Measurements from ENCODE around the gene ITIH3.
A peak's percentile ranks its signal among the peaks of the same experiment; 100 is the strongest.

Gene ITIH3

GRCh38 chr3:52793702-52794611 is 639 bp upstream of the ITIH3 start:
- no peak for DNase-seq

DNA sequence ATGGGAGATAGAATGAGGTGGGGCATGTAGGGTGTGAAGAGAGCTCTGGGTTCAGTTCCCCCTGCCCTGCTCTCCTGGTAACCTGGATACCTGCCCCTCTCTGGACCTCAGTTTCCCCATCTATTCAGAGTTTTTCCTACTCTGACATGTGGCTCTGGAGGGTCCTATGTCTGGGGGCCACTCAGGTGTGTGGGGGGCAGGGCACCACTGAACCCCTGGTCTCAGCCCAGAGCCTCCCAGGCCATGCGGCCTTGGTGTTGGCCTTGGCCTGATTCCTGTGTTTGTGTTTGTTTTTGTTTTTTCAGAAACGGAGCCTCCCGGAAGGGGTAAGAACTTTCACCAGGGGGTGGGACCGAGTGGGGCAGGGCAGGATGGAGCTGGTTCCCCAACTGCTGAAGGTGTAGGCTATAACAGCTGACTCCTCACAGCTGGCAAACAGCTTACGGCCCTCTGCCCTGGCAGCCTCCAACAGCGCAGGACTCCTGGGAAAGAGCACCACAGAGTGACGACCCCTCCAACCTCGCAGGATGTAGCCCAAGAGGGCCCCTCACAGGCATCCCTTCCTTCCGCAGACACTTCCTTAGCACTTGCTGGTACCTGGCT is 803 bp downstream of the ITIH3 start:
- DNase-seq = no peak

DNA sequence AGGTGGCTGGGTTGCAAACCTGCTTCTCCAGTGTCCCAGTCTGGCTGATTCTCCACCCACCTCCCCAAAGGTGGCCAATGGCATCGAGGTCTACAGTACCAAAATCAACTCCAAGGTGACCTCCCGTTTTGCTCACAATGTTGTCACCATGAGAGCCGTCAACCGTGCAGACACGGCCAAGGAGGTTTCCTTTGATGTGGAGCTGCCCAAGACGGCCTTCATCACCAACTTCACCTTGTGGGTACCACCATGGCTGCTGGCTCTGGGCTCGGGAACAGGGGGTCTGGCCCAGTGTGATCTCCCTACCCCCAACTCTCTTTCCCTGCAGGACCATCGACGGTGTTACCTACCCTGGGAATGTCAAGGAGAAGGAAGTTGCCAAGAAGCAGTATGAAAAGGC is 1.8 kb downstream of the ITIH3 start:
- DNase-seq = no peak

DNA sequence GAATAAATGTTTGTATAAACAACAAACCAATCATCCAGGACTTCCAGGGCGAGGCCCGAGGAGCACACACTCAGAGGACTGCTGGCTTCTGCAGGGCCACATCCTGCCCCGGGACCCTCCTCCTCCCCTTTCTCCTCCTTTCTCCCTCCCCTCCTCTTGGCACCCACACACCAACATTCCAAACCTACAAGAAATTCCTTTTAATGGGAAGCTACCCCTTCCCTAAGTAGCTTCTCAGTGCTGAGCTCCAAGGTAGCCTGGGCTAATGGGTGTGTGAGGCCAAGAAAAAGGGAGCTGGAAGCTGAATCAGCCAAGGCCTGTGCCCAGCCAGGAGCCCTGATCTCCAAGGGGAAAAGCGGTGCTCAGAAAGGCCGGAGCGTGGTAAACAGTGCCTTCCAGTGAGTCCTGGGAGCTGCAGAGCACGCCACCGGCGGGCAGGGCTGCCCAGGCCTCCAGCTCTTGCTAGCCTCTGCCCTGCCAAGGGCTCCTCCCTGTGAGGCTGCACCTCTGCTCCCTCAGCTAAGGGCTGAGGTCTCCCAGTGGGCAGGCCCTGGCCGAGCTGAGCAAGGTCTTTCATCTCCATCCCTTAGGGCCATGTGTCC is 3.9 kb downstream of the ITIH3 start:
- DNase-seq = no peak

GRCh38 chr3:52798978-52799476 is 4.4 kb downstream of the ITIH3 start:
- no peak for DNase-seq

DNA sequence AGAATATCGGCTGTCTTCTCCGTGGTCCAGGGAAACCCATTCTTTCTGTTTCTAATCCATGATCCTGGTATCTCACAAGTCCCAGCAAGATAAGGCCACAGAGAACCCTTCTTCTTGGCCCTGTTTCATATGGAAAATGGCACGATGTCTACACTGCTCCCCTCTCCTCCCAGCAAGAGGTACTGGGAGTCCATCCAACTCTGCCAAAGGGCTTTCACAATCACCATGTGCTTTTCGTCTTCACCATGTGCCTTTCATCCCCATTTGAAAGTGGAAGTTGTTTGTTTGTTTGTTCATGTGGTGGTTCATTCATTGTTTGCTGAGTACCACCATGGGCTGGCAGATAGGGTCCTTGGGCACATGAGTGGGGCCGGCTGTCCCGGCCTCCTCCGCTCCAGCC is 5.5 kb downstream of the ITIH3 start:
- DNase-seq = no peak

DNA sequence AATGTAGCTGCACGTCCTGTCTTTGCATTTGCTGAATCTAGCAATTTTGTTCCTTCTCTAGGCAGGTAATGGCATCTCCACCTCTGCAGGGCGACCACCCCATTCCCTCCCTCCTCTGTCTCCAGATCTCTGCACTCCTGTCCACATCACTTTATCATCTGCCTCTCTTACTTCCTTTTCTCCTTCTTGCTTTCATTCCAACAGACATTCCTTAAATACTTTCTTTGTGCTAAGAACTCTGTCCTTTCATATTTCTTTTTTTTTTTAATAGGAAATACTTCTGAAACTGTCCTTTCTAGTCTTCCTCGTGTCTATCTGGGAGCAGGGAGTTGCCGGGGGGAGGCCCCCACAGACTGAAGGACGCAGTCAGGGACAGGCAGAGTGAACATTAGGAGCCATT is 7.2 kb downstream of the ITIH3 start:
- DNase-seq = no peak

DNA sequence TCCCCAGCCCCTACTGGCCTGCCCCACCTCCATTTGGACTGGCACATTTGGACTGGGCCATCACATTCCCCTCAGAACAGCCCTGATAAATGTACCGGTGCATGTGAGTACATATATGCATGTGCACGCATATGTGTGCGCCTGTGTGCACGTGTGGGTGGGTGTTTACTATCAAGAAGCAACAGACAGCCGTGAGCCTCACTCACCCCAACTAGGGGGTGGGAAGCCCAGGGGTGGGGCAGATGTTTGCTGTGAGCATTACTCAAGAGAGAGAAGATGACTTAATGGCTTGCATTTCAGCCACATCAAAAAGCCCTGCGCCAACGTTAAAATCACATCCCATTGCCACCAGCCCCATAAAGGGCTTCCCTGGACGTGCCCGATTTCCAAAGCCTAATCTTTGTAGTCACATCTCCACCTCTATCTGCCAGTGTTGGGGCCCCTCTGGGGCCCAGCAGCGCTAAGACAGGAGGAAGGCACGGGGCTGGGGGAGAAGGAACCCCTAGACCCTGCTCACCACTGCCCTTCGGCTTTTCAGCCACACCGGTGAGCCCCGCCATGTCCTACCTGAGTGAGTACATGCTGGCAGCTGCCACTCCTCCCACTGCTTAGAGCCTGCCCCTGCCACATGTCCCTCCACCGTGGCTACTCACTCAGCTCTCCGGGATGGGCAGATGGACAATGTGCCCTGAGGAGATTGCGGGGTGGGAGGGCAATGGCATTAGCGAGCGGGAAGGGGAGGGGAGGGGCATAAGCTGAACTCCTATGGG is 10.9 kb downstream of the ITIH3 start:
- no peak for DNase-seq

GRCh38 chr3:52809149-52809548 is 14.6 kb downstream of the ITIH3 start:
- no peak for DNase-seq

DNA sequence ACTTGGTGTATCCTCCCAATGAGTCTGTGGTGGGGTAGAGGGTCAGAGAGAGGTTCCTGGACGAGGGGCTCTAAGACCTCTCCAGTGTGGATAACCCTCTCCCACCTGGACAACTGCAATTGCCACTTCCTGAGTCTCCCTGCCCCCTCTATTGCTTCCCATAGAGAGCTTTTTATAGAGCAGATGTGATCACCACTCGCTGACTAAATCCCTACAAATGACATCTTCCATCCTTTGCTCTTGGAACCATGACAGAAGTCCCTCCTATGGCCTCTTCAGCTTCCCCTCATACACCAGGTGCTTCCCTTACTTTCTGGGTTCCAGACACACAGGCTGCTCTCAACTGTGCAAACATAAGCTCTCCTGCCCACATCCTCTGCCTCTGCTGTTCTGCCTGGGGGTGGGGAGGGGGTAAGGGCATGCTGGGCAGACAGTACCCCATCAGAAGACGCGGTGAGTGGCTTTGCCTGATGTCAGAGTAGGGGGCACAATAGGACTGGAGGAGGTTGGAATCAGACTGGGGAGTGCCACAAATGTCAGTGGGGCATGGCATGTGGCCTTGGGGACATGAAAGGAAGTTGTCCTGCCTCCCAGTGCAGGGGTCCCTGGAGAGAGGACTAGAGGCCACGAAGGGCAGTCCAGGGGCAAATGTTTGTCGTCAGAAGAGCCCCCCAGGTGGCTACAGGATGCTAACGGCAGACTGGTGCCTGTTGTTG is 15.2 kb downstream of the ITIH3 start:
- peak; percentile 53 for DNase-seq

DNA sequence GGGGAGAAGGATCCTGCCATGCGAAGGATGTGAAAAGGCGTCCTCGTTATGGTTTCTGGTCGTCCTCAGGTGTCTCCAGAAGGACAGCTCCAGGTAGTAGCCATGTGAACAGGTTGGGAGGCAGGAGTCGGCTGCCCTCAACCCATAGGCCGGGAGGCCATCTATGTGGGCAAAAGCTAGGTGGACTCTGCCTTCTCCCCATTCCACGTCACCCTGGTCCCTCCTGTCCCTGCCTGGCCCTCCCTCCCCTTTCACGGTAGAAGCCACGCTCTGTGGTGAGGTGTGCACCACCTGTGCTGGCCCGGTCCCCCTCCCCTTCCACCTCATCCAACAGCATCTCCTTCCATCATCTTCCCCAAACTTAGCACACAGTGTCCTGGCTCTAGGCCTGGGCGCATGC is 16.3 kb downstream of the ITIH3 start:
- DNase-seq = no peak

GRCh38 chr3:52811452-52812011 is 16.9 kb downstream of the ITIH3 start:
- no peak for DNase-seq

- no peak for DNase-seq
Measured at GRCh38 chr3:52813810-52814209, 19.2 kb downstream of the ITIH3 start.

DNA sequence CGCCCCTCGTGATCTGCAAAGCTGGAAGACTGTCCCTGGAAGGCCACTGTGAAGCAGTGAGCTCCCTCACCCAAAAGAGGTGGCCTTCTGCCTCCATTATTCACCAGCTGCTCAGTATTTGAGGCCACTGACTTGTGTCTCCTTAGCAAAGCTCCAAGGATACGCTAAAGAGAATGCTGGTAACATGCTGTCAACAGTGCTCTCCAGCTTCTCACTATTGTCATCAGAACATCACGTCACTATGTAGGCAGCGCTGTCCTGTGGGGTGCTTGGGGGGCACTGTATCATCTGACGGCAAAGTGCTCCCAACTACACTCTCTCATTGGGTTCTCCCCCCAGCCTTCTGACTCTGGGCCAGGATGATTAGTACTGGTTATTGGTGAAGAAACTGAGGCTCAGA is 21.6 kb downstream of the ITIH3 start:
- no peak for DNase-seq

DNA sequence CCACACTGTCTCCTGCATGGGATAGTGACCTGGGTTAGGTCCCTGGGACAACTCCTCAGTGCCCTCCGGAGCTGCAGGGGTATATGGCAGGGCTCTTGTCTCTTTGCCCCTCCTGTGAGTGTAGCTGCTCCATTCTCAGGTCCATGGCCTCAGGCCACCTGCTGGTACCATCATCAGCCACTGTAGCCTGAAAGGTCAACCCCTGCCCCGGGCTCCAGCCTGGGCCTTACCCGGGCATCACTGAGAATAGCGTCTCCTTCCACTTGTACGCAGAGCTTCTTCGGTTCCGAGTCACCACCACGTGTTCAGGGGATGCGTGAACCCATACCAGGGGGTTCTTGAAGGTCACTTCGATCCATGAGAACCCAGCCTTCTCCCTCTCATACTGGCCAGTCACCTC is 22.1 kb downstream of the ITIH3 start:
- no peak for DNase-seq

- DNase-seq = no peak
Measured at GRCh38 chr3:52817221-52817620, 22.6 kb downstream of the ITIH3 start.

DNA sequence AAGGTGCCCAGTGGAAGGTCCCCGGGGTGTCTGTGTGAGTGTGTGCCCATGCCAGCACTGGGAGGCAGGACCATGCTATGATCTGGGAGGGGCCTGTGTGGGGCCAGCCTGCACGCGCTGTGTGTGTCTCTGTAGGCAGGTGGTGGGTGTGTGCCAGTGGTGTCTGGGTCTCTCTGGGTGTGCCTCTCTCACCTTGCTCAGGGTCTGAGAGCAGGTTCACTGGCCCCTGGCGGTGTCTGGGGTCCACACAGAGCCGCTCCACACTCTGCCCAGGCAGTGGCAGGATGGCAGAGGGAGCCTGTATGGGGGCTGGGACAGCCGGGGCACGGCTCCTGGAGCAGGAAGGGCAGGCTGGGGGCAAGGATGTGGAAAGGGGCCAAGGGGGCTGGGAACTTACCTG is 23.3 kb downstream of the ITIH3 start:
- DNase-seq = no peak

GRCh38 chr3:52819936-52820335 is 25.3 kb downstream of the ITIH3 start:
- no peak for DNase-seq

DNA sequence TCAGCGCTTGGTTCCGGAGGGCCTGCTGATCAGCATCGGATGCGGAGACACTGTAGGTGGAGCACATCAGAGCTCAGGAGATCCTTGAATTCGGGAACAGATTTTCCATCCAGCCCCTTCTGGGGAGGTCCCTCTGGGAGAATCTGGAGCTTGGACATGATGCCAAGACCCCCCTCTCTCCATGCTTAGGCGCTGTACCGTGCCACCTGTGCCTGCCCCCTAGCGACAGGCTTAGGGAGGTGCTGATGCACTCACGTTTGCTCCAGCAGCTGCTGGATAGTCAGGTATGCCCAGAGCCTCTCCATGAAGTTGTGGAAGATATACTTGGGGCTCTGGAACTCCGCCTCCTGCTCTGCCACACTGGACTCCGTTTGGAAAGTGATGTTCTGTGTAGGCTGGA is 26.1 kb downstream of the ITIH3 start:
- DNase-seq = peak; percentile 10

DNA sequence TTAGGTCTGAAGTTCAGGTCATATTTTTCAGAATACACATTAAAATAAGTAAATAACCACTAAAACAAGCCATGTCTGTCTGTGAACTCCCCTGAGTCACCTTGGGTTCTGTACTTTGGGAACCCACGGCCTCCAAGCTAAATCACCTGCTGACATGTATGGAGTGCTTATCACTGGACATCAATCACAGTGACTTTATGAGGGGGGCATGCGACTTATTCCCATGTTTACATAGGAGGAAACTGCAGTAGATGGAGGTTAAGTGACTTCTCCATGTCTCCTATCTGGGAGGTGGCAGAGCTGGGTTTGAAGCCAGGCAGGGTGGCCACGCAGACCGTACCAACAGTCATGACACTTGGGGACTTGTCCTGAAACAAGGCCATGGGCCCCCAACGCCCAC is 27.8 kb downstream of the ITIH3 start:
- no peak for DNase-seq

GRCh38 chr3:52824037-52824436 is 29.4 kb downstream of the ITIH3 start:
- no peak for DNase-seq

DNA sequence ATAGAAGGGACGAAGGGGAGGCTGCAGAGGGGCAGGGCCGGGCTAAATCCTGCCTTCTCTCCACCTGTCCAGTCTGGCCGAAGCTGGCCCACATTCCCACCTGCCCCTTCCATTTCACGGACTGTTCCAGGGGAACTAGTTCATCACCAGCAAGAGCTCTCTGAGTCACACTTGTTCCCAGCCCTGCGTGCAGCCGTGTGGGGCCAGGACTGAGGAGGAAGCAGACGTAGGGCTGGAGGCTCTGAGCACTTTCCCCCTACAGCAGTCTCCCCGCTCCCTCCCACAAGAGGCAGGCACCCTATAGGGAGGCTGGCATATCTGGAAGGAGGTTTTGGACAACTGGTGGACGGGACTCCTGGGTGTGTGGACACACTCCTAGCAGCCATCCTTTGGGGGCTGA is 32.8 kb downstream of the ITIH3 start:
- DNase-seq = no peak
